KMS-11 (cell line): ENCODE results near the gene UBE3B.

ENCODE experiments used
- H2AFZ ChIP-seq: fragments of 200-600 bp; sonication (generic); 2 replicates; pipeline ENCODE4 v1.6.1; 2016; ENCODE audit warnings: antibody characterized with exemption, mixed run types, low read depth
- H3K27ac ChIP-seq: fragments of 200-600 bp; sonication (generic); 2 replicates; pipeline ENCODE4 v1.6.1; 2016; ENCODE audit warnings: mild to moderate bottlenecking, mixed run types
- H3K27me3 ChIP-seq: fragments of 200-600 bp; sonication (generic); 2 replicates; pipeline ENCODE4 v1.6.1; 2017; ENCODE audit warnings: mild to moderate bottlenecking, low read depth, mixed run types, moderate library complexity; ENCODE audit not compliant: insufficient read depth
- H3K36me3 ChIP-seq: fragments of 200-600 bp; sonication (generic); 2 replicates; pipeline ENCODE4 v1.6.1; 2017; ENCODE audit warnings: mild to moderate bottlenecking, mixed run types; ENCODE audit not compliant: insufficient read depth
- H3K4me1 ChIP-seq: fragments of 200-600 bp; sonication (generic); 2 replicates; pipeline ENCODE4 v1.6.1; 2016; ENCODE audit warnings: mild to moderate bottlenecking, low read depth, mixed run types; ENCODE audit not compliant: poor library complexity, severe bottlenecking
- H3K4me2 ChIP-seq: fragments of 200-600 bp; sonication (generic); 2 replicates; pipeline ENCODE4 v1.7.0; 2016; ENCODE audit warnings: mild to moderate bottlenecking, mixed run types
- H3K4me3 ChIP-seq: fragments of 200-600 bp; sonication (generic); IDR thresholded peaks from 2 replicates; pipeline ENCODE4 v1.6.1; 2017; ENCODE audit warnings: low read depth, low read length, mixed read lengths; ENCODE audit not compliant: insufficient read depth
- H3K79me2 ChIP-seq: fragments of 200-600 bp; sonication (generic); 2 replicates; pipeline ENCODE4 v1.6.1; 2016; ENCODE audit warnings: low read depth, mixed run types; ENCODE audit not compliant: insufficient read depth
- H3K9ac ChIP-seq: fragments of 200-600 bp; sonication (generic); 2 replicates; pipeline ENCODE4 v1.6.1; 2016; ENCODE audit warnings: mild to moderate bottlenecking, mixed run types
- H4K20me1 ChIP-seq: fragments of 200-600 bp; sonication (generic); 2 replicates; pipeline ENCODE4 v1.6.1; 2016; ENCODE audit warnings: mild to moderate bottlenecking, mixed run types; ENCODE audit not compliant: insufficient read depth
- TF ChIP-seq, protein P1 (sequence below): fragments of 200-600 bp; sonication (generic); conservative IDR thresholded peaks from 2 replicates; pipeline ENCODE4 v1.6.1; 2017; ENCODE audit warnings: low read depth, mild to moderate bottlenecking, antibody characterized with exemption, low read length, moderate library complexity, mixed read lengths

Gene UBE3B

DNA sequence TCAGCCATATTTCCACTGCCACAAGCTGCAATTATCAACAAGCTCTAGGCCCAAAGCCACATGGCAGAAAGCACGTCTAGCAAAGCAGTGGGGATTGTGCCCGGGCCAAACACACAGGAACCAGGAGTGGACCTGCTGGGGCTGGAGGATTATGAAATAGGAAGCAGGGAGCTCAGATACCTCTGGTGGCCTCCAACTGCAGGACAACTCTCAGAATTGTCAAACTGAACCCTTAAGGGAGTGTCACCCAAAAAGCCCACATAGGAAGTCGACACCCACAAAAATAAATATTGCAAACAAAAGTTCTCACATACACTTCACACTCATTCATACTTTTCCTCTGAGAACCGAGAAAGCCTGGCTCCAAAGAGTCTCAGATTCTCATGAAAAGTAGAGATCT lies 26.5 kb upstream of the UBE3B start:
- TF ChIP-seq, protein P1, sequence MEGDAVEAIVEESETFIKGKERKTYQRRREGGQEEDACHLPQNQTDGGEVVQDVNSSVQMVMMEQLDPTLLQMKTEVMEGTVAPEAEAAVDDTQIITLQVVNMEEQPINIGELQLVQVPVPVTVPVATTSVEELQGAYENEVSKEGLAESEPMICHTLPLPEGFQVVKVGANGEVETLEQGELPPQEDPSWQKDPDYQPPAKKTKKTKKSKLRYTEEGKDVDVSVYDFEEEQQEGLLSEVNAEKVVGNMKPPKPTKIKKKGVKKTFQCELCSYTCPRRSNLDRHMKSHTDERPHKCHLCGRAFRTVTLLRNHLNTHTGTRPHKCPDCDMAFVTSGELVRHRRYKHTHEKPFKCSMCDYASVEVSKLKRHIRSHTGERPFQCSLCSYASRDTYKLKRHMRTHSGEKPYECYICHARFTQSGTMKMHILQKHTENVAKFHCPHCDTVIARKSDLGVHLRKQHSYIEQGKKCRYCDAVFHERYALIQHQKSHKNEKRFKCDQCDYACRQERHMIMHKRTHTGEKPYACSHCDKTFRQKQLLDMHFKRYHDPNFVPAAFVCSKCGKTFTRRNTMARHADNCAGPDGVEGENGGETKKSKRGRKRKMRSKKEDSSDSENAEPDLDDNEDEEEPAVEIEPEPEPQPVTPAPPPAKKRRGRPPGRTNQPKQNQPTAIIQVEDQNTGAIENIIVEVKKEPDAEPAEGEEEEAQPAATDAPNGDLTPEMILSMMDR: no peak
- H3K9ac ChIP-seq: no peak overlapping the region
- no peak overlapping the region for H3K4me3 ChIP-seq
- no peaks in the 10 kb centered on the region for H3K36me3 ChIP-seq
- H3K27ac ChIP-seq: no peak overlapping the region
- H3K4me1 ChIP-seq: no peaks in the 10 kb centered on the region
- no peak overlapping the region for H2AFZ ChIP-seq
- no peaks in the 10 kb centered on the region for H4K20me1 ChIP-seq
- H3K27me3 ChIP-seq: no peaks in the 10 kb centered on the region
- H3K4me2 ChIP-seq: no peak overlapping the region
- H3K79me2 ChIP-seq: no peaks in the 10 kb centered on the region

- Histone ChIP-seq H3K27ac (no peak overlapping the region), H4K20me1 (no peaks in the 10 kb centered on the region), H2AFZ (no peak overlapping the region), H3K4me3 (no peak overlapping the region), H3K36me3 (no peaks in the 10 kb centered on the region), H3K4me1 (no peaks in the 10 kb centered on the region), H3K79me2 (no peaks in the 10 kb centered on the region), H3K4me2 (no peak overlapping the region), H3K27me3 (no peaks in the 10 kb centered on the region), H3K9ac (no peak overlapping the region)
- TF ChIP-seq, protein P1: no peak
These were observed 26.0 kb upstream of the UBE3B start for GRCh38 chr12:109451400-109451799.

- Histone ChIP-seq H3K27ac (no peak overlapping the region), H3K4me1 (no peaks in the 10 kb centered on the region), H3K27me3 (no peaks in the 10 kb centered on the region), H3K36me3 (no peaks in the 10 kb centered on the region), H3K9ac (no peak overlapping the region), H3K4me3 (no peak overlapping the region), H3K79me2 (no peaks in the 10 kb centered on the region), H3K4me2 (no peak overlapping the region), H2AFZ (no peak overlapping the region), H4K20me1 (no peaks in the 10 kb centered on the region)
- TF ChIP-seq, protein P1: no peak
These were observed 24.9 kb upstream of the UBE3B start for GRCh38 chr12:109452489-109452888.

DNA sequence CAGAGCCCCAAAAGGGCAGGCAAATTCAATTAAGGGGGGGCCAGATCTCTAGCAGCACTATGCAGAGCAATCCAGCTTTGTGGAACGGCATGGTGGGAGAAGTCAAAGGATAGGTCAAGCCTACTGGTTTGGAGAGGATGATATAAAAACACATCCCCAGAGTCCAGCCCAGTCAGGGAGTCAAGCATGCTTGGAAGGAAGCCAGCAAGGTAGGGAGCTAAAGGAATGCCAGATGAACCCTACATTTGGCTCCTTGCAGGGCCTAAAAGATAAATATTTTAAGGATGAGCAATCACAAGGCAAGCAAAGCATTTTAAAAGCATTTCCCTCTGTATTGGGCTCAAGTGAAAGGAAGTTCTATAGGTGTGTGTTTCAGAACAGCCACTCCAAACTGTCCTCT lies 21.7 kb upstream of the UBE3B start:
- Histone ChIP-seq H2AFZ (no peak overlapping the region), H3K27ac (no peak overlapping the region), H3K4me2 (no peak overlapping the region), H3K79me2 (no peaks in the 10 kb centered on the region), H3K36me3 (no peaks in the 10 kb centered on the region), H3K4me3 (no peak overlapping the region), H3K9ac (no peak overlapping the region), H4K20me1 (no peaks in the 10 kb centered on the region), H3K27me3 (no peaks in the 10 kb centered on the region), H3K4me1 (no peaks in the 10 kb centered on the region)
- TF ChIP-seq, protein P1: no peak
